MM.1S (cell line): Measurements from ENCODE around the gene ZNF229.
"Not testable (repeated sequence)": the region's sequence is repeated elsewhere in the genome, so short reads cannot be mapped to it uniquely, and the experiment has no call there.

Source experiments
- DNase-seq: peaks from one replicate; pipeline ENCODE4 v3.0.0-alpha.2; 2015
- H2AFZ ChIP-seq: fragments of 300-600 bp; sonication (generic); 2 replicates; pipeline ENCODE4 v1.6.0; 2016; ENCODE audit warnings: antibody characterized with exemption, low read length
- H3F3A ChIP-seq: fragments of 300-600 bp; sonication (generic); 2 replicates; pipeline ENCODE4 v1.6.1; 2016; ENCODE audit warnings: mild to moderate bottlenecking, antibody characterized with exemption, low read length, moderate library complexity, mixed read lengths; ENCODE audit not compliant: insufficient read depth
- H3K27ac ChIP-seq: fragments of 300-600 bp; sonication (generic); 2 replicates; pipeline ENCODE4 v1.5.1; 2016; ENCODE audit warnings: mild to moderate bottlenecking, low read length
- H3K27me3 ChIP-seq: fragments of 300-600 bp; sonication (generic); replicated peaks from 2 replicates; pipeline ENCODE4 v1.6.0; 2016; ENCODE audit warnings: low read length; ENCODE audit not compliant: insufficient read depth
- H3K36me3 ChIP-seq: fragments of 300-600 bp; sonication (generic); replicated peaks from 2 replicates; pipeline ENCODE4 v1.6.1; 2016; ENCODE audit warnings: mild to moderate bottlenecking, low read length, mixed read lengths; ENCODE audit not compliant: insufficient read depth
- H3K4me1 ChIP-seq: fragments of 300-600 bp; sonication (generic); 2 replicates; pipeline ENCODE4 v1.6.1; 2016; ENCODE audit warnings: low read length, mixed read lengths
- H3K4me2 ChIP-seq: fragments of 300-600 bp; sonication (generic); 2 replicates; pipeline ENCODE4 v1.6.0; 2016; ENCODE audit warnings: low read depth, low read length
- H3K4me3 ChIP-seq: fragments of 300-600 bp; sonication (generic); 2 replicates; pipeline ENCODE4 v1.5.1; 2016; ENCODE audit warnings: low read length, mixed read lengths
- H3K79me2 ChIP-seq: fragments of 300-600 bp; sonication (generic); 2 replicates; pipeline ENCODE4 v1.6.1; 2016; ENCODE audit warnings: mixed run types, low read length, mixed read lengths
- H3K9ac ChIP-seq: fragments of 300-600 bp; sonication (generic); 2 replicates; pipeline ENCODE4 v1.6.1; 2016; ENCODE audit warnings: low read length, mixed read lengths
- H3K9me2 ChIP-seq: fragments of 300-600 bp; sonication (generic); replicated peaks from 2 replicates; pipeline ENCODE4 v1.6.1; 2016; ENCODE audit warnings: mild to moderate bottlenecking, low read length, mixed read lengths; ENCODE audit not compliant: insufficient read depth
- H3K9me3 ChIP-seq: fragments of 300-600 bp; sonication (generic); replicated peaks from 2 replicates; pipeline ENCODE4 v1.6.1; 2016; ENCODE audit warnings: mild to moderate bottlenecking, low read length, mixed read lengths; ENCODE audit not compliant: insufficient read depth
- H4K20me1 ChIP-seq: fragments of 300-600 bp; sonication (generic); 2 replicates; pipeline ENCODE4 v1.6.1; 2016; ENCODE audit warnings: mild to moderate bottlenecking, low read length, moderate library complexity, mixed read lengths; ENCODE audit not compliant: insufficient read depth
- CTCF ChIP-seq: fragments of 300-600 bp; sonication (generic); IDR thresholded peaks from 2 replicates; pipeline ENCODE4 v1.5.1; 2016; ENCODE audit warnings: antibody characterized with exemption, low read length, mixed read lengths
- EZH2 ChIP-seq: fragments of 300-600 bp; sonication (generic); optimal IDR thresholded peaks from 2 replicates; pipeline ENCODE3; 2017; ENCODE audit warnings: low read depth, mild to moderate bottlenecking, antibody characterized with exemption, low read length, mixed read lengths
- EZH2phosphoT487 ChIP-seq: fragments of 300-600 bp; sonication (generic); IDR thresholded peaks from 2 replicates; pipeline ENCODE4 v1.6.1; 2018; ENCODE audit warnings: antibody characterized with exemption, low read length

Gene ZNF229

GRCh38 chr19:44401139-44402115, 46.8 kb downstream of the ZNF229 start, which contains the start of gene ZNF285:
Gene ZNF285 (minus strand): TSS chr19:44401608. CDS start chr19:44397213, 4,395 bp downstream.
- Histone ChIP-seq H3K9ac (no peak within 1 kb of the TSS), H3K36me3 (no peaks in the 10 kb centered on the region), H4K20me1 (no peaks in the 10 kb centered on the region), H3K4me2 (peak within 1 kb of the TSS; percentile 66), H3K9me3 (no peaks in the 10 kb centered on the region; the same call in 1 of the 2 replicates), H3K4me3 (peak within 1 kb of the TSS; percentile 65), H3F3A (no peaks in the 10 kb centered on the region), H3K9me2 (no peaks in the 10 kb centered on the region), H3K27ac (no peak within 1 kb of the TSS), H2AFZ (peak within 1 kb of the TSS; percentile 99), H3K79me2 (no peaks in the 10 kb centered on the region), H3K4me1 (no peaks in the 10 kb centered on the region), H3K27me3 (no peaks in the 10 kb centered on the region)
- DNase-seq, result peak; percentile 90
- no peak for TF ChIP-seq EZH2phosphoT487
- no peak for TF ChIP-seq CTCF
- no peak for TF ChIP-seq EZH2

- DNase-seq, result not testable (repeated sequence)
Measured at GRCh38 chr19:44389268-44389667, 59.0 kb downstream of the ZNF229 start.

More at GRCh38 chr19:44389268-44389667, 59.0 kb downstream of the ZNF229 start:
- not testable (repeated sequence) for H3K27ac ChIP-seq, H3K4me3 ChIP-seq, H3K9me2 ChIP-seq, H4K20me1 ChIP-seq, H3K4me2 ChIP-seq, H3K79me2 ChIP-seq, H2AFZ ChIP-seq, H3K9me3 ChIP-seq, H3F3A ChIP-seq, H3K4me1 ChIP-seq, H3K9ac ChIP-seq, H3K27me3 ChIP-seq, H3K36me3 ChIP-seq
